Measurements from ENCODE around the gene FANCE. TPM values are rescaled to one million over a fixed set of nuclear protein-coding genes. Genes with fewer than 3 reads are reported as not detected.

Gene FANCE
- total and polyA plus RNA-seq, 9 of the 15 experiments (the other 6 are each of a cell fraction or from before 2014, with no cell fraction given) = 5.7 to 30.2 (median 17.0) TPM

- Histone ChIP-seq H3K4me3 (peak overlapping the region; percentile 69), H3K9ac (ENCODE audit: insufficient read depth in 1 of 2, low read depth in 2 of 2, low read length in 2 of 2) (peak overlapping the region; percentile 93 to 97), H2AFZ (ENCODE audit: low read depth, low read length) (peak overlapping the region; percentile 84), H3K4me2 (ENCODE audit: insufficient read depth, low read length) (peak overlapping the region; percentile 79), H4K20me1 (replicated peaks; ENCODE audit: control insufficient read depth, insufficient read depth, low read length) (peaks cover 16% of the 10 kb centered on the region; the same call in 1 of the 2 replicates), H3K27ac (ENCODE audit: extremely low read depth, low read depth, low read length) (peak overlapping the region; percentile 95), H3K9me1 (ENCODE audit: control insufficient read depth, insufficient read depth, low read length) (peaks cover 3% of the 10 kb centered on the region), H3K4me1 (replicated peaks in 1 of 2; ENCODE audit: control insufficient read depth in 2 of 2, insufficient read depth in 2 of 2, low read length in 2 of 2) (peaks cover 27 to 47% of the 10 kb centered on the region in 2 experiments; a peak in 4 of 5 replicates), H3K79me2 (ENCODE audit: control insufficient read depth, insufficient read depth, low read length) (peaks cover 33% of the 10 kb centered on the region), H3K9me3 (replicated peaks; ENCODE audit: control insufficient read depth, insufficient read depth, low read depth, low read length) (no peaks in the 10 kb centered on the region), H3K36me3 (ENCODE audit: control insufficient read depth, insufficient read depth, low read length) (no peaks in the 10 kb centered on the region), H3K27me3 (ENCODE audit: control insufficient read depth in 2 of 2, insufficient read depth in 2 of 2, low read length in 2 of 2) (no peaks in the 10 kb centered on the region)
- peak; percentile 64 for ATAC-seq
- ChIA-PET CTCF (ENCODE audit: low intra/inter-chr PET ratio) (no interaction called here), POLR2A (interaction anchor here (0.5 to 3.5 kb wide), 13 partner anchors 11 to 424 kb away, joined by 3 to 50 read pairs (median 3); partner anchors contain the start of gene RPL10A)
- FAIRE-seq = no peak
- intact Hi-C loops (cut with micrococcal nuclease) = no loop called here
- in situ Hi-C loops (cut with MboI) = no loop called here
- no TSS peak for BruUV-seq (replicated peaks)
- WGBS (ENCODE audit: insufficient coverage, low coverage, missing lambda C conversion rate) = 9% methylated on average over 52 of the region's 77 CpGs
- peak; percentile 83 to 86 (median 85) for DNase-seq (ENCODE audit: extremely low read depth in 1 of 4, low spot score in 3 of 4)
- TF ChIP-seq KAT7 (CRISPR knock-in tag; IDR thresholded peaks at IDR 0.05; ENCODE audit: borderline replicate concordance) (peak; percentile 96), FIP1L1 (IDR thresholded peaks at IDR 0.05; ENCODE audit: low read depth, low read length, poor library complexity, severe bottlenecking) (peak; percentile 82), TFAP4 (CRISPR knock-in tag; IDR thresholded peaks at IDR 0.05; ENCODE audit: borderline replicate concordance) (peak; percentile 87), U2AF1 (optimal IDR thresholded peaks at IDR 0.05; ENCODE audit: low read depth, low read length) (peak; percentile 93), KDM5B (IDR thresholded peaks at IDR 0.05; ENCODE audit: insufficient replicate concordance, low read depth, low read length) (peak; percentile 68), GABPA (tag; conservative IDR thresholded peaks at IDR 0.05; ENCODE audit: low read depth) (peak; percentile 82), RNF2 (IDR thresholded peaks at IDR 0.05) (peak; percentile 57; the same call in 1 of the 2 replicates), ZNF143 (CRISPR knock-in tag; IDR thresholded peaks at IDR 0.05) (peak; percentile 53; the same call in 1 of the 2 replicates), PTBP1 (IDR thresholded peaks at IDR 0.05; ENCODE audit: low read depth, low read length) (no peak), ELF1 (tag; IDR thresholded peaks at IDR 0.05) (peak; percentile 43), IRF2 (CRISPR knock-in tag; IDR thresholded peaks at IDR 0.05) (0 out of 2 replicates have a peak, but pooled peaks have one; percentile 71), HMGN3 (IDR thresholded peaks at IDR 0.05; ENCODE audit: borderline replicate concordance, extremely low read depth, insufficient read length, low read depth, low read length) (peak; percentile 86), HDAC1 (IDR thresholded peaks at IDR 0.05) (0 out of 4 replicates have a peak, but pooled peaks of 1 of the 2 experiments have one; percentile 7), ETV5 (CRISPR knock-in tag; IDR thresholded peaks at IDR 0.05; ENCODE audit: low read depth) (peak; percentile 66; the same call in 1 of the 2 replicates), ETV1 (tag; conservative IDR thresholded peaks at IDR 0.05; ENCODE audit: low read depth) (peak; percentile 91), ZFP91 (CRISPR knock-in tag; IDR thresholded peaks at IDR 0.05) (0 out of 2 replicates have a peak, but pooled peaks have one; percentile 55)
These were observed 45.7 kb downstream of the FANCE start for GRCh38 chr6:35497571-35498421.
